ENCODE measurements around the gene NEK1. TPM values are rescaled to one million over a fixed set of nuclear protein-coding genes. Genes with fewer than 3 reads are reported as not detected.

The NEK1 gene
- total RNA-seq, 2 experiments from 2014 or later = 15.7 to 16.7 TPM

GRCh38 chr4:169345316-169345721 lies 267.1 kb downstream of the NEK1 start:
- no peak overlapping the region for H3K4me3 Mint-ChIP-seq
- H3K36me3 Mint-ChIP-seq (ENCODE audit: low read depth) = no peaks in the 10 kb centered on the region
- H3K27ac Mint-ChIP-seq = no peak overlapping the region
- DNase-seq (no peak), ATAC-seq (no peak)
- H3K4me1 Mint-ChIP-seq (ENCODE audit: low read depth) = no peaks in the 10 kb centered on the region
- ChIA-PET CTCF (no interaction called here), POLR2A (no interaction called here)
- H3K9me3 Mint-ChIP-seq (ENCODE audit: insufficient read depth) = no peaks in the 10 kb centered on the region
- no peaks in the 10 kb centered on the region for H3K27me3 Mint-ChIP-seq (ENCODE audit: low read depth)

Other genes with a start within 250 kb of the NEK1 start
- 10 to 100 TPM; 23.4 to 25.2 TPM for gene CLCN3, start 8.0 kb upstream of the NEK1 start, total RNA-seq
- 10 to 100 TPM; 16.4 to 17.4 TPM for gene HPF1, start 145.4 kb upstream of the NEK1 start, total RNA-seq